Loucy (cell line): ENCODE results near the gene MAT2B.

Experiments used
- EZH2phosphoT487 ChIP-seq: fragments of 200-600 bp; IDR thresholded peaks from 2 replicates; pipeline ENCODE4 v1.6.1; 2018; ENCODE audit warnings: antibody characterized with exemption, mild to moderate bottlenecking, moderate library complexity, borderline replicate concordance
- TF ChIP-seq, protein P1 (sequence below): fragments of 200-600 bp; sonication (generic); conservative IDR thresholded peaks from 2 replicates; pipeline ENCODE4 v1.5.1; 2014; ENCODE audit warnings: mild to moderate bottlenecking, antibody characterized with exemption, low read length

DNA sequence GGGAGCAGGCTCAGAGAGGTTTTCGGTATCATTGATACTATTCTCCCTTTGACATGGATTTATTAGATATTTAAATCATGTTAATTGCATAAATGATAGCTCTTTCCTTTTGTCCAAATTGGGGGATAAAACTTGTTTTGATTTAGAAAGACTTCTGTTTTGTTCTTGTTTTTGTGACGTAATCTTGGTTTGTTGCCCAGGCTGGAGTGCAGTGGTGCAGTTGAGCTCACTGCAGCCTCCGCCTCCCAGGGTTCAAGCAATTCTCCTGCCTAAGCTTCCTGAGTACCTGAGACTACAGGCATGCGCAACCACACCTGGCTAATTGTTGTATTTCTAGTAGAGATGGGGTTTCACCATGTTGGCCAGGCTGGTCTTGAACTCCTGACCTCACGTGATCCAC, 7.1 kb downstream of the MAT2B start:
- TF ChIP-seq, protein P1, sequence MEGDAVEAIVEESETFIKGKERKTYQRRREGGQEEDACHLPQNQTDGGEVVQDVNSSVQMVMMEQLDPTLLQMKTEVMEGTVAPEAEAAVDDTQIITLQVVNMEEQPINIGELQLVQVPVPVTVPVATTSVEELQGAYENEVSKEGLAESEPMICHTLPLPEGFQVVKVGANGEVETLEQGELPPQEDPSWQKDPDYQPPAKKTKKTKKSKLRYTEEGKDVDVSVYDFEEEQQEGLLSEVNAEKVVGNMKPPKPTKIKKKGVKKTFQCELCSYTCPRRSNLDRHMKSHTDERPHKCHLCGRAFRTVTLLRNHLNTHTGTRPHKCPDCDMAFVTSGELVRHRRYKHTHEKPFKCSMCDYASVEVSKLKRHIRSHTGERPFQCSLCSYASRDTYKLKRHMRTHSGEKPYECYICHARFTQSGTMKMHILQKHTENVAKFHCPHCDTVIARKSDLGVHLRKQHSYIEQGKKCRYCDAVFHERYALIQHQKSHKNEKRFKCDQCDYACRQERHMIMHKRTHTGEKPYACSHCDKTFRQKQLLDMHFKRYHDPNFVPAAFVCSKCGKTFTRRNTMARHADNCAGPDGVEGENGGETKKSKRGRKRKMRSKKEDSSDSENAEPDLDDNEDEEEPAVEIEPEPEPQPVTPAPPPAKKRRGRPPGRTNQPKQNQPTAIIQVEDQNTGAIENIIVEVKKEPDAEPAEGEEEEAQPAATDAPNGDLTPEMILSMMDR, result no peak
- TF ChIP-seq EZH2phosphoT487, result no peak
